H1 (cell line): ENCODE measurements around the gene CACNA1E. TPM values are rescaled to one million over a fixed set of nuclear protein-coding genes. Genes with fewer than 3 reads are reported as not detected.

Experiments
- CTCF ChIA-PET: fragments of 300-600 bp; sonication (Branson Sonifier 250); formaldehyde crosslinking; loops from one replicate; lab custom pipeline; 2021; ENCODE audit not compliant: partially characterized antibody; lab: Charles Lee
- POLR2A ChIA-PET: fragments of 300-600 bp; sonication (Branson Sonifier 250); formaldehyde crosslinking; loops from one replicate; lab custom pipeline; 2021; ENCODE audit warnings: inconsistent platforms; ENCODE audit not compliant: partially characterized antibody; lab: Charles Lee
- DNase-seq, 2 experiments: peaks; one replicate each; pipeline versions ENCODE4 v3.0.0 to v3.0.0-alpha.2; 2010 to 2022; ENCODE audit warnings: low spot score in 2 of 2, low read depth in 1 of 2, mixed read lengths in 1 of 2
- FAIRE-seq: peaks from 2 replicates; lab custom pipeline; 2011; peaks lifted over from hg19 to GRCh38; lab: Jason Lieb, UNC
- H2AFZ ChIP-seq: 2 replicates; pipeline ENCODE4 v1.8.1; 2012; ENCODE audit warnings: low read length, inconsistent platforms
- H2AK5ac ChIP-seq: 2 replicates; pipeline ENCODE4 v1.6.1; 2013; ENCODE audit warnings: low read depth, low read length
- H2BK120ac ChIP-seq: replicated peaks from 2 replicates; pipeline ENCODE3; 2013; ENCODE audit warnings: low read depth, low read length, inconsistent platforms
- H2BK12ac ChIP-seq: 2 replicates; pipeline ENCODE4 v1.6.1; 2013; ENCODE audit warnings: low read depth, low read length
- H2BK15ac ChIP-seq: 2 replicates; pipeline ENCODE4 v1.6.1; 2013; ENCODE audit warnings: low read length
- H2BK20ac ChIP-seq: 2 replicates; pipeline ENCODE4 v1.6.1; 2013; ENCODE audit warnings: low read length
- H2BK5ac ChIP-seq: 2 replicates; pipeline ENCODE4 v1.6.1; 2013; ENCODE audit warnings: low read depth, low read length
- H3K14ac ChIP-seq: 2 replicates; pipeline ENCODE4 v1.6.1; 2013; ENCODE audit warnings: inconsistent platforms; ENCODE audit not compliant: insufficient read length
- H3K18ac ChIP-seq: 2 replicates; pipeline ENCODE4 v1.6.1; 2013; ENCODE audit warnings: low read length; ENCODE audit errors: extremely low read depth
- H3K23ac ChIP-seq: 2 replicates; pipeline ENCODE4 v1.6.1; 2013; ENCODE audit warnings: inconsistent platforms; ENCODE audit not compliant: insufficient read length
- H3K23me2 ChIP-seq: 2 replicates; pipeline ENCODE4 v1.6.1; 2013; ENCODE audit warnings: low read depth, low read length
- H3K27ac ChIP-seq: 2 replicates; pipeline ENCODE4 v1.6.1; 2011; ENCODE audit warnings: low read depth, low read length, inconsistent platforms
- H3K27me3 ChIP-seq, 4 experiments: replicated peaks in 1 of 4; 1 replicate in 1 of 4; 2 replicates in 3 of 4; pipeline versions ENCODE4 v1.6.1 to v1.8.1; 2011 to 2013; ENCODE audit warnings: low read length in 3 of 4, mild to moderate bottlenecking in 3 of 4, inconsistent platforms in 2 of 4, mixed read lengths in 2 of 4, moderate library complexity in 1 of 4; ENCODE audit not compliant: control insufficient read depth in 3 of 4, insufficient read depth in 3 of 4; ENCODE audit errors: extremely low read depth in 1 of 4
- H3K36me3 ChIP-seq, 4 experiments: 2 replicates each; pipeline versions ENCODE4 v1.6.1 to v1.8.1; 2011 to 2013; ENCODE audit warnings: mild to moderate bottlenecking in 4 of 4, low read length in 3 of 4, moderate library complexity in 2 of 4, control low read depth in 1 of 4, inconsistent platforms in 1 of 4; ENCODE audit not compliant: insufficient read depth in 4 of 4, control insufficient read depth in 2 of 4
- H3K4ac ChIP-seq: replicated peaks from 2 replicates; pipeline ENCODE3; 2013; ENCODE audit warnings: low read length, low read depth, mixed read lengths, inconsistent platforms; ENCODE audit not compliant: insufficient read length
- H3K4me1 ChIP-seq, 4 experiments: replicated peaks in 1 of 4; 1 replicate in 1 of 4; 2 replicates in 3 of 4; pipeline versions ENCODE4 v1.6.1 to v1.8.1; 2011 to 2013; ENCODE audit warnings: low read length in 3 of 4, inconsistent platforms in 2 of 4, mixed read lengths in 1 of 4; ENCODE audit not compliant: insufficient read depth in 4 of 4, control insufficient read depth in 3 of 4
- H3K4me2 ChIP-seq, 2 experiments: 2 replicates each; pipeline versions ENCODE4 v1.6.1 to v1.8.1; 2011 to 2013; ENCODE audit warnings: low read depth in 2 of 2, low read length in 2 of 2, control low read depth in 1 of 2, inconsistent platforms in 1 of 2, mild to moderate bottlenecking in 1 of 2; ENCODE audit not compliant: insufficient read depth in 1 of 2
- H3K4me3 ChIP-seq, 4 experiments: fragments of 200-600, 300-600 bp in 1 of 4; sonication (generic), shearing (Covaris generic), sonication (Bioruptor Twin) in 1 of 4; 2 replicates each; pipeline versions ENCODE4 v1.5.1 to v1.8.1; 2011 to 2016; ENCODE audit warnings: low read length in 4 of 4, low read depth in 3 of 4, control low read depth in 2 of 4, inconsistent platforms in 2 of 4, mild to moderate bottlenecking in 2 of 4, mixed read lengths in 1 of 4, moderate library complexity in 1 of 4; ENCODE audit not compliant: insufficient read depth in 2 of 4; ENCODE audit errors: extremely low read depth in 1 of 4
- H3K56ac ChIP-seq: replicated peaks from 2 replicates; pipeline ENCODE3; 2013; ENCODE audit warnings: low read depth, mild to moderate bottlenecking, mixed read lengths, low read length, inconsistent platforms; ENCODE audit not compliant: insufficient read length
- H3K79me1 ChIP-seq: 2 replicates; pipeline ENCODE4 v1.6.1; 2013; ENCODE audit warnings: low read depth, low read length, control low read depth
- H3K79me2 ChIP-seq, 2 experiments: 2 replicates each; pipeline versions ENCODE4 v1.6.1 to v1.8.1; 2012 to 2013; ENCODE audit warnings: low read length in 2 of 2, mild to moderate bottlenecking in 2 of 2, inconsistent platforms in 1 of 2; ENCODE audit not compliant: insufficient read depth in 2 of 2, control insufficient read depth in 1 of 2
- H3K9ac ChIP-seq, 4 experiments: replicated peaks in 1 of 4; 1 replicate in 1 of 4; 2 replicates in 3 of 4; pipeline versions ENCODE4 v1.6.1 to v1.8.1; 2011 to 2013; ENCODE audit warnings: low read depth in 3 of 4, low read length in 3 of 4, control low read depth in 2 of 4, mild to moderate bottlenecking in 2 of 4, moderate library complexity in 2 of 4, inconsistent platforms in 1 of 4; ENCODE audit errors: extremely low read depth in 1 of 4
- H3K9me3 ChIP-seq, 2 experiments: 2 replicates each; pipeline versions ENCODE4 v1.6.1 to v1.8.1; 2012 to 2013; ENCODE audit warnings: mild to moderate bottlenecking in 2 of 2, moderate library complexity in 2 of 2, control low read depth in 1 of 2, inconsistent platforms in 1 of 2, low read depth in 1 of 2, low read length in 1 of 2, mixed read lengths in 1 of 2; ENCODE audit not compliant: insufficient read depth in 2 of 2
- H4K20me1 ChIP-seq, 2 experiments: replicated peaks in 1 of 2; 2 replicates each; pipeline versions ENCODE3 to v1.8.1; 2011 to 2013; ENCODE audit warnings: inconsistent platforms in 2 of 2, low read length in 2 of 2, mild to moderate bottlenecking in 1 of 2; ENCODE audit not compliant: insufficient read depth in 2 of 2, control insufficient read depth in 1 of 2
- H4K5ac ChIP-seq: 2 replicates; pipeline ENCODE4 v1.6.1; 2013; ENCODE audit warnings: low read length, low read depth, mixed read lengths, inconsistent platforms; ENCODE audit not compliant: insufficient read length
- H4K8ac ChIP-seq: 2 replicates; pipeline ENCODE4 v1.8.0; 2013; ENCODE audit warnings: mild to moderate bottlenecking, moderate library complexity, low read length, inconsistent platforms; ENCODE audit not compliant: insufficient read depth; ENCODE audit errors: extremely low read depth
- H4K91ac ChIP-seq: replicated peaks from 2 replicates; pipeline ENCODE3; 2013; ENCODE audit warnings: low read length, mixed read lengths, inconsistent platforms; ENCODE audit not compliant: insufficient read length
- CHD1 ChIP-seq: IDR thresholded peaks from 2 replicates; pipeline ENCODE4 v1.6.1; 2012; ENCODE audit warnings: low read depth, low read length, improper control_type of control experiment
- E2F6 ChIP-seq: IDR thresholded peaks from 2 replicates; pipeline ENCODE4 v1.6.1; 2012; ENCODE audit warnings: inconsistent platforms
- WGBS, 2 experiments: shearing (Covaris generic) in 1 of 2; methylation state at CpG; one replicate each; pipeline versions ENCODE4 v1.1.6 to v1.1.7; 2013 to 2015; ENCODE audit warnings: low lambda C conversion rate in 2 of 2, mixed read lengths in 2 of 2, inconsistent platforms in 1 of 2, low coverage in 1 of 2, missing lambda C conversion rate in 1 of 2; ENCODE audit not compliant: insufficient replicate concordance in 2 of 2, insufficient coverage in 1 of 2, insufficient read length in 1 of 2; ENCODE audit errors: extremely low coverage in 1 of 2, missing lambda C conversion rate in 1 of 2; 5-methylcytosine and 5-hydroxymethylcytosine counted together
- polyA plus RNA-seq, 7 experiments: library from polyadenylated mRNA; depleted of rRNA in 3 of 7; stranded (reverse) in 5 of 7; unstranded in 2 of 7; fragments of >200 nt in 5 of 7; fragments of 200-250 nt in 2 of 7; gene quantifications; 1 replicate in 5 of 7; 2 replicates in 1 of 7; 4 replicates in 1 of 7; pipeline versions ENCODE4 v1.2.1 to v1.2.3, GENCODE V29; 2011 to 2013; ENCODE audit warnings: missing spikeins in 2 of 7, mixed read lengths in 2 of 7
- total RNA-seq: library from RNA; stranded (reverse); fragmentation: NEBNext Ultra II Directional; extraction: Animal tissue kit (Norgen Biotek cat#: 25700); gene quantifications from 2 replicates; pipeline ENCODE4 v1.2.1, GENCODE V29; 2021
- TF ChIP-seq, protein P1 (sequence below): IDR thresholded peaks from 2 replicates; pipeline ENCODE4 v1.6.1; 2012; ENCODE audit warnings: inconsistent platforms

CACNA1E gene
- total and polyA plus RNA-seq, 2 of the 8 experiments (the other 6 are each of a cell fraction or from before 2014, with no cell fraction given): 0.98 to 1.3 TPM

DNA sequence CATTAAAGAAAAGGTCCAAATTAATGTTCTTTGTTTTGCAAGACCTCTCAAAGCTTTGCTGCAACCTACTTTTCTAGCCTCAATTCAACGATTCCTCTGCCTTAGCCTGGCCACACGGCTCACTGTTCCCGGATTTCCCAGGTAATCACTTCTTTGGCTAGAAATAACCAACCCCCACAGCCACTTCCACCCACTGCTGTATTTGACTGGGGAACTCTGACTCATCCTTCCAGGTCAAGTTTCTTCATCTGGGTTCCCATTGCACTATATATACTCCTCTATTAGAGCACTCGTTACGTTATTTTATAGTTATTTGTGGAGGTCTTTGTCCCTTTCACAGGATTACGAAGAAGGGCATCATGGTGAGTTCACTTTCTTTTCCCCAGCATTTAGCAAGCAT, 185.9 kb downstream of the CACNA1E start:
- ChIA-PET CTCF (interaction anchor here (0.9 to 4.1 kb wide), 9 partner anchors 10 to 268 kb away, joined by 3 to 11 read pairs (median 4); no protein-coding TSS in a partner anchor), POLR2A (no interaction called here)
- H4K20me1 ChIP-seq: no peaks in the 10 kb centered on the region

More for the DNA sequence above, 185.9 kb downstream of the CACNA1E start:
- no peak overlapping the region for H4K8ac ChIP-seq
- H4K5ac ChIP-seq: no peak overlapping the region
- H2BK20ac ChIP-seq: no peak overlapping the region
- no peak overlapping the region for H2BK120ac ChIP-seq
- no peak overlapping the region for H3K14ac ChIP-seq
- no peak overlapping the region for H3K56ac ChIP-seq
- H3K4me1 ChIP-seq: no peaks in the 10 kb centered on the region
- no peak overlapping the region for H2AK5ac ChIP-seq
- H3K4me3 ChIP-seq: no peak overlapping the region
- H3K18ac ChIP-seq: no peak overlapping the region
- H2BK12ac ChIP-seq: no peak overlapping the region
- H3K27ac ChIP-seq: no peak overlapping the region
- no peaks in the 10 kb centered on the region for H3K27me3 ChIP-seq
- no peak overlapping the region for H3K4me2 ChIP-seq
- no peak overlapping the region for H3K9ac ChIP-seq
- H2AFZ ChIP-seq: peak overlapping the region; percentile 28; the same call in 1 of the 2 replicates
- no peaks in the 10 kb centered on the region for H3K9me3 ChIP-seq
- H3K79me1 ChIP-seq: no peaks in the 10 kb centered on the region
- H4K91ac ChIP-seq: no peak overlapping the region
- no peak overlapping the region for H3K4ac ChIP-seq
- H2BK5ac ChIP-seq: no peak overlapping the region
- H3K23ac ChIP-seq: no peak overlapping the region
- no peaks in the 10 kb centered on the region for H3K36me3 ChIP-seq
- FAIRE-seq: no peak
- no peaks in the 10 kb centered on the region for H3K23me2 ChIP-seq
- H2BK15ac ChIP-seq: no peak overlapping the region
- TF ChIP-seq E2F6 (peak; percentile 66; the same call in 1 of the 2 replicates), CHD1 (no peak)
- TF ChIP-seq, protein P1, sequence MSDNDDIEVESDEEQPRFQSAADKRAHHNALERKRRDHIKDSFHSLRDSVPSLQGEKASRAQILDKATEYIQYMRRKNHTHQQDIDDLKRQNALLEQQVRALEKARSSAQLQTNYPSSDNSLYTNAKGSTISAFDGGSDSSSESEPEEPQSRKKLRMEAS: 0 out of 2 replicates have a peak, but pooled peaks have one; percentile 32
- H3K79me2 ChIP-seq: no peaks in the 10 kb centered on the region
- 87% methylated on average over 6 of the region's 6 CpGs; no CpG with 5 or more reads in 1 of the 2 experiments for WGBS, 2 experiments
- DNase-seq: no peak
